ENCODE data around the gene ZBED4. TPM values are rescaled to one million over a fixed set of nuclear protein-coding genes. Genes with fewer than 3 reads are reported as not detected.
A peak's percentile ranks its signal among the peaks of the same experiment; 100 is the strongest.

The ZBED4 gene
- total and polyA plus RNA-seq, 2 of the 13 experiments (the other 11 are each of a cell fraction or from before 2014, with no cell fraction given) = 5.4 to 9.6 TPM

GRCh38 chr22:49852898-49853894 lies at the start of gene ZBED4 (continued):
- peak; percentile 86 for TF ChIP-seq HNF4A (CRISPR knock-in tag; IDR thresholded peaks at IDR 0.05)
- peak; percentile 53 for TF ChIP-seq BCL6 (CRISPR knock-in tag; IDR thresholded peaks at IDR 0.05)
- no peak for TF ChIP-seq JUNB (CRISPR knock-in tag; IDR thresholded peaks at IDR 0.05; ENCODE audit: borderline replicate concordance)
- TF ChIP-seq PBX2 (CRISPR knock-in tag; IDR thresholded peaks at IDR 0.05) = no peak
- TF ChIP-seq ASH2L (IDR thresholded peaks at IDR 0.05; ENCODE audit: insufficient read length, low read depth, low read length) = peak; percentile 58
- TF ChIP-seq PPARG (CRISPR knock-in tag; conservative IDR thresholded peaks at IDR 0.05) = peak; percentile 63; the same call in 1 of the 2 replicates
- peak; percentile 40 for TF ChIP-seq YY1 (IDR thresholded peaks at IDR 0.05; ENCODE audit: insufficient read depth, insufficient replicate concordance, low read depth, low read length)
- TF ChIP-seq ZNF768 (CRISPR knock-in tag; IDR thresholded peaks at IDR 0.05) = peak; percentile 56
- TF ChIP-seq PAXIP1 (CRISPR knock-in tag; conservative IDR thresholded peaks at IDR 0.05) = peak; percentile 74
- TF ChIP-seq NR3C1 (CRISPR knock-in tag; IDR thresholded peaks at IDR 0.05) = no peak
- TF ChIP-seq HIC2 (CRISPR knock-in tag; IDR thresholded peaks at IDR 0.05; ENCODE audit: low read depth) = peak; percentile 76
- TF ChIP-seq SMARCE1 (IDR thresholded peaks at IDR 0.05; ENCODE audit: borderline replicate concordance) = no peak
- no peak for TF ChIP-seq RCOR2 (CRISPR knock-in tag; IDR thresholded peaks at IDR 0.05)
- TF ChIP-seq CEBPB (IDR thresholded peaks at IDR 0.05; ENCODE audit: borderline replicate concordance, low read depth, low read length) = no peak
- 0 out of 2 replicates have a peak, but pooled peaks have one; percentile 25 for TF ChIP-seq SALL2 (CRISPR knock-in tag; IDR thresholded peaks at IDR 0.05)
- TF ChIP-seq ZNF432 (CRISPR knock-in tag; IDR thresholded peaks at IDR 0.05; ENCODE audit: borderline replicate concordance) = 0 out of 2 replicates have a peak, but pooled peaks have one; percentile 68
- TF ChIP-seq, protein P1, sequence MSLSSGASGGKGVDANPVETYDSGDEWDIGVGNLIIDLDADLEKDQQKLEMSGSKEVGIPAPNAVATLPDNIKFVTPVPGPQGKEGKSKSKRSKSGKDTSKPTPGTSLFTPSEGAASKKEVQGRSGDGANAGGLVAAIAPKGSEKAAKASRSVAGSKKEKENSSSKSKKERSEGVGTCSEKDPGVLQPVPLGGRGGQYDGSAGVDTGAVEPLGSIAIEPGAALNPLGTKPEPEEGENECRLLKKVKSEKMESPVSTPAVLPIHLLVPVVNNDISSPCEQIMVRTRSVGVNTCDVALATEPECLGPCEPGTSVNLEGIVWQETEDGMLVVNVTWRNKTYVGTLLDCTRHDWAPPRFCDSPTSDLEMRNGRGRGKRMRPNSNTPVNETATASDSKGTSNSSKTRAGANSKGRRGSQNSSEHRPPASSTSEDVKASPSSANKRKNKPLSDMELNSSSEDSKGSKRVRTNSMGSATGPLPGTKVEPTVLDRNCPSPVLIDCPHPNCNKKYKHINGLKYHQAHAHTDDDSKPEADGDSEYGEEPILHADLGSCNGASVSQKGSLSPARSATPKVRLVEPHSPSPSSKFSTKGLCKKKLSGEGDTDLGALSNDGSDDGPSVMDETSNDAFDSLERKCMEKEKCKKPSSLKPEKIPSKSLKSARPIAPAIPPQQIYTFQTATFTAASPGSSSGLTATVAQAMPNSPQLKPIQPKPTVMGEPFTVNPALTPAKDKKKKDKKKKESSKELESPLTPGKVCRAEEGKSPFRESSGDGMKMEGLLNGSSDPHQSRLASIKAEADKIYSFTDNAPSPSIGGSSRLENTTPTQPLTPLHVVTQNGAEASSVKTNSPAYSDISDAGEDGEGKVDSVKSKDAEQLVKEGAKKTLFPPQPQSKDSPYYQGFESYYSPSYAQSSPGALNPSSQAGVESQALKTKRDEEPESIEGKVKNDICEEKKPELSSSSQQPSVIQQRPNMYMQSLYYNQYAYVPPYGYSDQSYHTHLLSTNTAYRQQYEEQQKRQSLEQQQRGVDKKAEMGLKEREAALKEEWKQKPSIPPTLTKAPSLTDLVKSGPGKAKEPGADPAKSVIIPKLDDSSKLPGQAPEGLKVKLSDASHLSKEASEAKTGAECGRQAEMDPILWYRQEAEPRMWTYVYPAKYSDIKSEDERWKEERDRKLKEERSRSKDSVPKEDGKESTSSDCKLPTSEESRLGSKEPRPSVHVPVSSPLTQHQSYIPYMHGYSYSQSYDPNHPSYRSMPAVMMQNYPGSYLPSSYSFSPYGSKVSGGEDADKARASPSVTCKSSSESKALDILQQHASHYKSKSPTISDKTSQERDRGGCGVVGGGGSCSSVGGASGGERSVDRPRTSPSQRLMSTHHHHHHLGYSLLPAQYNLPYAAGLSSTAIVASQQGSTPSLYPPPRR (CRISPR knock-in tag; IDR thresholded peaks at IDR 0.05; ENCODE audit: borderline replicate concordance) = peak; percentile 47; the same call in 1 of the 2 replicates

Data from HepG2 (cell line).